Measurements from ENCODE around the gene SCN10A.

Gene SCN10A

DNA sequence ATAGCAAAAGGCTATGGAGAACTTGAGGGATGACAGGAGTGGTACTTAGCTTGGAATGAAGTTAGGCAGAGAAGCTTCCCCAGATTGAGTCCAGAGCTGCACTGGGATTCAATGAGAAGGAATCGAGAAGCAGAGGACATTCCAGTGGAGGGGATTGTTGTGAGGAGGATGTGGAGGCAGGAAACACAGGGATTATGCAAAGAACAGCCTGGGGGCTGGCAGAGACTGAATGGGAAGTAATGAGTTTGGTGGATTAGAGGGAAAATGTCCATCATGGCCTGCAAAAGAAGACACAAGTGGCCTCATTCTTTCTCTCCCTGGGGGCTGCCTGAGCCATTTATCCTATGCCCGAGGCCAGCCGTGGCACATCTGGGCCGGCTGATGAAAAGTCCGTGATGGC is 20.5 kb upstream of the SCN10A start:
- TF ChIP-seq CTCF (IDR thresholded peaks at IDR 0.05; ENCODE audit: low read depth, low read length) = no peak
- H3K27me3 ChIP-seq (ENCODE audit: insufficient read depth, low read depth, severe bottlenecking) = peaks cover 43% of the 10 kb centered on the region
- no peaks in the 10 kb centered on the region for H3K9me3 ChIP-seq (ENCODE audit: severe bottlenecking)
- no peaks in the 10 kb centered on the region for H3K36me3 ChIP-seq
- H3K27ac ChIP-seq = no peak overlapping the region
- DNase-seq = no peak
- no peak overlapping the region for H3K4me3 ChIP-seq (ENCODE audit: low read depth, low read length)

DNA sequence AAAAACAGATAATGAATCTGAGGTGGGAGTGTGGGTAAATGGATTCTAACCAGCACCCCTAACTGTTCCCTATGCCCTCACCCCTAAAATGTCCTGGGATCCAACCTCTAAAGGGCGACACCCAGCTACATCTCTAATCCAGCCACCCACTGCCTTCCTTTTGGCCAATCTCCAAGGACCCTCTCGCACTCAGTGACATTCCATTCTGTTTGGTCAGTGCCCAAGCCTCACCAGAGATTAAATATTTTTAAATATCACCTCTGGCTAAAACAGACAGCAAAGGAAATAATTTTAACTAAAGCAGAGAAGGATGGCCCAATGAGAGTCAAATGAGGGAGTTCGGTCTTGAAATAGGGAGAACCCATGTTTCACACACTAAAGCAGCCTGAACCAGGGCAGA is 19.9 kb upstream of the SCN10A start:
- Histone ChIP-seq H3K27ac (no peak overlapping the region), H3K27me3 (ENCODE audit: insufficient read depth, low read depth, severe bottlenecking) (peaks cover 41% of the 10 kb centered on the region), H3K9me3 (ENCODE audit: severe bottlenecking) (no peaks in the 10 kb centered on the region), H3K4me3 (ENCODE audit: low read depth, low read length) (no peak overlapping the region), H3K36me3 (no peaks in the 10 kb centered on the region)
- DNase-seq = no peak
- no peak for TF ChIP-seq CTCF (IDR thresholded peaks at IDR 0.05; ENCODE audit: low read depth, low read length)

DNA sequence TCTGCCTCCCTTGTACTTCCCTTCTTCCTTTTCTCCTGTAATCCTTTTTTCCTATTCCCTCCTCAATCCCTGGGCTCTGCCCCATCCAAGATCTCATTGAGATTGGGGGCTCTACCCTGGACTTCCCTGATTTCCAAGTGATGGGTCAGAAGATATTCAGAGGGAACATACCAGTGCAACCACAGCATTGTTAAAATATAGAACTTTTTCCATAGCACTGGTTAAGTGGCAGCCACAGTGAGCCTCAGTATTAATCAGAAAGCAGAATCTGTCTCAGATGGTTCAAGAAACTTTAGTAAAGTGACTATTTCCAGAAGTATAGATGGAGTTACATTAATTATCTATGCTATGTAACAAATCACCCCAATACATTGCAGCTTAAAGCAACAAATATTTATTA is 18.7 kb upstream of the SCN10A start:
- H3K36me3 ChIP-seq = no peaks in the 10 kb centered on the region
- no peak overlapping the region for H3K4me3 ChIP-seq (ENCODE audit: low read depth, low read length)
- H3K9me3 ChIP-seq (ENCODE audit: severe bottlenecking) = no peaks in the 10 kb centered on the region
- peaks cover 39% of the 10 kb centered on the region for H3K27me3 ChIP-seq (ENCODE audit: insufficient read depth, low read depth, severe bottlenecking)
- H3K27ac ChIP-seq = no peak overlapping the region
- DNase-seq = no peak
- no peak for TF ChIP-seq CTCF (IDR thresholded peaks at IDR 0.05; ENCODE audit: low read depth, low read length)

- Histone ChIP-seq H3K36me3 (no peaks in the 10 kb centered on the region), H3K27me3 (ENCODE audit: insufficient read depth, low read depth, severe bottlenecking) (peaks cover 38% of the 10 kb centered on the region), H3K9me3 (ENCODE audit: severe bottlenecking) (no peaks in the 10 kb centered on the region), H3K4me3 (ENCODE audit: low read depth, low read length) (no peak overlapping the region), H3K27ac (no peak overlapping the region)
- no peak for TF ChIP-seq CTCF (IDR thresholded peaks at IDR 0.05; ENCODE audit: low read depth, low read length)
- DNase-seq = no peak
Measured at GRCh38 chr3:38834110-38834509, 18.1 kb upstream of the SCN10A start.

DNA sequence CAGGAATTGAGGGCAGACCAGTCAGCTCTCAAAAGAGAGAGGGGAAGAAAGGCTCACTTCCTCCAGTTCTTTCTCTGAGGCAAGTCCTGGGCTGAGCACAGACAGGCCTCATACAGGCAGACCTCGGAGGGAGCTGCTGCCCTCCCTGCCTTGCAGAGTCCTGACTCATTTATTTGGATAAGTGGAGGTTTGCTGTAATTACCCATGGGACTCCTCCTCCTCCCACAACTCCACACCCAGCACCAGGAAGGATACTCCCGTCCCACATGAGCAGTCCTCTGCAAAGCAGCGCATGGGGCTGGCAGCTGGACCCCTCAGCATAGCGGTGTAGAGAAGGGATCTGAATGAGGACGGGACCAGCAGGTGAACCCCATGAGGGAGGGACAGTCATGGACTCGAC is 13.4 kb upstream of the SCN10A start:
- Histone ChIP-seq H3K27ac (no peak overlapping the region), H3K27me3 (ENCODE audit: insufficient read depth, low read depth, severe bottlenecking) (peaks cover 36% of the 10 kb centered on the region), H3K9me3 (ENCODE audit: severe bottlenecking) (no peaks in the 10 kb centered on the region), H3K36me3 (no peaks in the 10 kb centered on the region), H3K4me3 (ENCODE audit: low read depth, low read length) (no peak overlapping the region)
- DNase-seq = no peak
- TF ChIP-seq CTCF (IDR thresholded peaks at IDR 0.05; ENCODE audit: low read depth, low read length) = no peak

GRCh38 chr3:38828681-38829080 is 12.7 kb upstream of the SCN10A start:
- no peak overlapping the region for H3K27ac ChIP-seq
- DNase-seq = no peak
- no peaks in the 10 kb centered on the region for H3K9me3 ChIP-seq (ENCODE audit: severe bottlenecking)
- no peak overlapping the region for H3K4me3 ChIP-seq (ENCODE audit: low read depth, low read length)
- H3K36me3 ChIP-seq = no peaks in the 10 kb centered on the region
- peaks cover 38% of the 10 kb centered on the region for H3K27me3 ChIP-seq (ENCODE audit: insufficient read depth, low read depth, severe bottlenecking)
- no peak for TF ChIP-seq CTCF (IDR thresholded peaks at IDR 0.05; ENCODE audit: low read depth, low read length)
